ENCODE measurements around the gene KLK8. TPM values are rescaled to one million over a fixed set of nuclear protein-coding genes. Genes with fewer than 3 reads are reported as not detected.

Gene KLK8
- total and polyA plus RNA-seq, 2 donors (not counting 1 experiment from before 2014, with no cell fraction given) = not detected

DNA sequence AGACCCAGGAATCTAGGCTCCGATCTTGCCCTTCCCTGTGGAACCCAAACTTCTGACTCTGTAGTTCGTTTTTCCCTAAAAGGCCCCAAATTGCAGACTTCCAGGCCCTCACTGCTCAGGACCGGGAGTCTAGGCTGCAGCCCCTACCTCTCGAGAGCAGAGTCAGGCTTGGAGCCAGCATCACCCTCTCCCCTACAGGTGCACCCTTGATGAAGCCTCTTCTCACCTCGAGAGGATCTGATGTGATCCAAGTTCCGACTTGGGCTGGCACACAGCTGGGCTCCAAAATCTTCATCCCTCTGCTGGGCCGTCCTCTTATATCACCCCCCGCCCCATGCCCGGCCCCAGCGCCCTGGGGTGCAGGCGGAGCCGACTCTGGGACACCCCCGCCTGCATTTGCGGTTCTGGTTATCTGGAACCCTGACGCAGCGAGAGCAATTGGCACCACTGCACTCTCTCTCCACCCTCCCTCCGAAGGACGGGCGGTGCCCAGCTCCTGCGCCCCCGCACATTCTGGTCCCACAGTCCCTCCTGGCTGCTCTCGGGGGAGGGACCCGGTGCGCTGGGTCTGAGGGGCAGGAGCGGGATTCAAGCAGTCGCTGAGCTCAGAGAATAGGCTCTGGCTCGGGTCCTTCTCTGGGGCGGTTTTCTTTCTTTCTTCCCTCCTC is 17.6 kb downstream of the KLK8 start, which contains the start of gene KLK7:
Gene KLK7, minus strand, starts transcription at position 293 of the 668 bp plus-strand sequence. CDS start 1,518 bp downstream, outside the sequence.
- 17% methylated on average over 28 of the region's 28 CpGs for WGBS (ENCODE audit: insufficient coverage)
- POLR2A ChIA-PET = no interaction called here
- TF ChIP-seq, protein P1, sequence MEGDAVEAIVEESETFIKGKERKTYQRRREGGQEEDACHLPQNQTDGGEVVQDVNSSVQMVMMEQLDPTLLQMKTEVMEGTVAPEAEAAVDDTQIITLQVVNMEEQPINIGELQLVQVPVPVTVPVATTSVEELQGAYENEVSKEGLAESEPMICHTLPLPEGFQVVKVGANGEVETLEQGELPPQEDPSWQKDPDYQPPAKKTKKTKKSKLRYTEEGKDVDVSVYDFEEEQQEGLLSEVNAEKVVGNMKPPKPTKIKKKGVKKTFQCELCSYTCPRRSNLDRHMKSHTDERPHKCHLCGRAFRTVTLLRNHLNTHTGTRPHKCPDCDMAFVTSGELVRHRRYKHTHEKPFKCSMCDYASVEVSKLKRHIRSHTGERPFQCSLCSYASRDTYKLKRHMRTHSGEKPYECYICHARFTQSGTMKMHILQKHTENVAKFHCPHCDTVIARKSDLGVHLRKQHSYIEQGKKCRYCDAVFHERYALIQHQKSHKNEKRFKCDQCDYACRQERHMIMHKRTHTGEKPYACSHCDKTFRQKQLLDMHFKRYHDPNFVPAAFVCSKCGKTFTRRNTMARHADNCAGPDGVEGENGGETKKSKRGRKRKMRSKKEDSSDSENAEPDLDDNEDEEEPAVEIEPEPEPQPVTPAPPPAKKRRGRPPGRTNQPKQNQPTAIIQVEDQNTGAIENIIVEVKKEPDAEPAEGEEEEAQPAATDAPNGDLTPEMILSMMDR (IDR thresholded peaks at IDR 0.05) = no peak
- TF ChIP-seq EZH2 (IDR thresholded peaks at IDR 0.05; ENCODE audit: borderline replicate concordance, insufficient read depth, low read depth, low read length, poor library complexity, severe bottlenecking) = no peak

DNA sequence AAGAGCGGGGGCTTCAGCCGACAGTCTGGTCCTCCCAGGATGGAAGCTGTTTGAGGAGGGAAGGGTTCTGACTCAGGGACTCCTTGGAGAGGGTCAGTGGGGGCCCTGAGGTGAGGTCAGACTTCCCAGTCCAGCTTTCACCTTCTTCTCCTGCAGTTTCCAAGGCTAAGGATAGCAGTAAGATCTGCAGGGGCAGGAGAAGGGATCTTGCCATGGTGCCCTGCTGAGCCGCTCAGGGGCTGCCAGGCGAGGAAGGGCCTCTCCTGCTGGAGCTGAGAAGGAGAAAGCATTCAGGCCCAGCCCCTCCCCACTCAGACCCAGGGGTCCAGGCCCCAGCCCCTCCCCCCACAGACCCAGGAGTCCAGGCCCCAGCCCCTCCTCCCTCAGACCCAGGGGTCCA is 19.2 kb downstream of the KLK8 start:
- ATAC-seq (ENCODE audit: low read depth) = no peak

More for the DNA sequence above, 17.6 kb downstream of the KLK8 start, which contains the start of gene KLK7:
- ATAC-seq (ENCODE audit: low read depth) = no peak
- Histone ChIP-seq H3K4me2 (replicated peaks; ENCODE audit: low read depth, low read length, poor library complexity, severe bottlenecking) (no peak within 1 kb of the TSS), H3K9me3 (ENCODE audit: control extremely low read depth in 1 of 3, control insufficient read depth in 2 of 3, insufficient read depth in 1 of 3, low read length in 2 of 3) (peaks cover 0 to 3% (median 0%) of the 10 kb centered on the region in 3 donors), H4K20me1 (ENCODE audit: control insufficient read depth, insufficient read depth, low read length, poor library complexity, severe bottlenecking) (no peaks in the 10 kb centered on the region), H3K79me2 (ENCODE audit: control insufficient read depth, insufficient read depth, low read length) (no peaks in the 10 kb centered on the region), H3K9ac (ENCODE audit: low read length) (no peak within 1 kb of the TSS), H2AFZ (ENCODE audit: insufficient read depth, low read depth, low read length, poor library complexity, severe bottlenecking) (no peak within 1 kb of the TSS), H3K36me3 (replicated peaks in 1 of 2; ENCODE audit: control extremely low read depth in 1 of 2, control insufficient read depth in 1 of 2, extremely low read depth in 1 of 2, insufficient read depth in 2 of 2, low read length in 1 of 2) (no peaks in the 10 kb centered on the region), H3K4me1 (ENCODE audit: control insufficient read depth in 2 of 2, insufficient read depth in 2 of 2, low read length in 2 of 2) (no peaks in the 10 kb centered on the region), H3K27me3 (replicated peaks in 1 of 4; ENCODE audit: control extremely low read depth in 1 of 4, control insufficient read depth in 3 of 4, insufficient read depth in 4 of 4, low read length in 3 of 4) (peaks cover 0 to 7% (median 0%) of the 10 kb centered on the region in 4 experiments), H3K4me3 (ENCODE audit: control extremely low read depth in 1 of 5, extremely low read depth in 1 of 5, insufficient read depth in 1 of 5, low read depth in 2 of 5, low read length in 4 of 5) (no peak within 1 kb of the TSS), H3K27ac (ENCODE audit: low read length in 2 of 2) (no peak within 1 kb of the TSS)
- no peak for DNase-seq
- Mint-ChIP-seq H3K27me3 (peaks cover 58% of the 10 kb centered on the region), H3K4me1 (no peaks in the 10 kb centered on the region), H3K27ac (no peak within 1 kb of the TSS), H3K4me3 (no peak within 1 kb of the TSS), H3K9me3 (ENCODE audit: insufficient read depth) (peaks cover 4% of the 10 kb centered on the region)
- CTCF ChIA-PET = no interaction called here
- intact Hi-C loops (cut with micrococcal nuclease) = no loop called here

More for the DNA sequence above, 19.2 kb downstream of the KLK8 start:
- Mint-ChIP-seq H3K9me3 (ENCODE audit: insufficient read depth) (peaks cover 4% of the 10 kb centered on the region), H3K27ac (no peak overlapping the region), H3K4me1 (no peaks in the 10 kb centered on the region), H3K4me3 (no peak overlapping the region), H3K27me3 (peaks cover 59% of the 10 kb centered on the region)
- H3K9me3 ChIP-seq (ENCODE audit: control extremely low read depth in 1 of 3, control insufficient read depth in 2 of 3, insufficient read depth in 1 of 3, low read length in 2 of 3) = peaks cover 0 to 3% (median 0%) of the 10 kb centered on the region in 3 donors
- no peak overlapping the region for H3K4me2 ChIP-seq (replicated peaks; ENCODE audit: low read depth, low read length, poor library complexity, severe bottlenecking)
- no peaks in the 10 kb centered on the region for H3K36me3 ChIP-seq (replicated peaks in 1 of 2; ENCODE audit: control extremely low read depth in 1 of 2, control insufficient read depth in 1 of 2, extremely low read depth in 1 of 2, insufficient read depth in 2 of 2, low read length in 1 of 2)
- no peak overlapping the region for H3K27ac ChIP-seq (ENCODE audit: low read length in 2 of 2)
- DNase-seq = no peak
- no peak overlapping the region for H3K4me3 ChIP-seq (ENCODE audit: control extremely low read depth in 1 of 5, extremely low read depth in 1 of 5, insufficient read depth in 1 of 5, low read depth in 2 of 5, low read length in 4 of 5)
- H3K27me3 ChIP-seq (replicated peaks in 1 of 4; ENCODE audit: control extremely low read depth in 1 of 4, control insufficient read depth in 3 of 4, insufficient read depth in 4 of 4, low read length in 3 of 4) = peaks cover 0 to 16% (median 0%) of the 10 kb centered on the region in 4 experiments
- no peak overlapping the region for H2AFZ ChIP-seq (ENCODE audit: insufficient read depth, low read depth, low read length, poor library complexity, severe bottlenecking)
- 91% methylated on average over 2 of the region's 4 CpGs for WGBS (ENCODE audit: insufficient coverage)
- intact Hi-C loops (cut with micrococcal nuclease) = no loop called here
- no peaks in the 10 kb centered on the region for H3K79me2 ChIP-seq (ENCODE audit: control insufficient read depth, insufficient read depth, low read length)
- no peak overlapping the region for H3K9ac ChIP-seq (ENCODE audit: low read length)
- H4K20me1 ChIP-seq (ENCODE audit: control insufficient read depth, insufficient read depth, low read length, poor library complexity, severe bottlenecking) = no peaks in the 10 kb centered on the region
- ChIA-PET CTCF (no interaction called here), POLR2A (no interaction called here)
- no peak for TF ChIP-seq EZH2 (IDR thresholded peaks at IDR 0.05; ENCODE audit: borderline replicate concordance, insufficient read depth, low read depth, low read length, poor library complexity, severe bottlenecking)
- TF ChIP-seq, protein P1 (IDR thresholded peaks at IDR 0.05) = no peak
- H3K4me1 ChIP-seq (ENCODE audit: control insufficient read depth in 2 of 2, insufficient read depth in 2 of 2, low read length in 2 of 2) = no peaks in the 10 kb centered on the region
